Stomach (tissue), 4 donors: ENCODE data around the gene ADARB2.

Source experiments
- POLR2AphosphoS5 ChIP-seq, 3 donors: sonication (generic); formaldehyde crosslinking; IDR thresholded peaks; one replicate each; pipeline ENCODE4 v1.6.1; 2016; ENCODE audit warnings: antibody characterized with exemption in 3 of 3
- TF ChIP-seq, protein P1 (sequence below), 7 experiments: fragments of 450-650 bp in 4 of 7; fragments of 200-600 bp in 3 of 7; sonication (generic) in 3 of 7; IDR thresholded peaks; one replicate each; pipeline ENCODE4 v1.5.1; 2016 to 2019; ENCODE audit warnings: antibody characterized with exemption in 7 of 7, control low read depth in 2 of 7, mild to moderate bottlenecking in 1 of 7

DNA sequence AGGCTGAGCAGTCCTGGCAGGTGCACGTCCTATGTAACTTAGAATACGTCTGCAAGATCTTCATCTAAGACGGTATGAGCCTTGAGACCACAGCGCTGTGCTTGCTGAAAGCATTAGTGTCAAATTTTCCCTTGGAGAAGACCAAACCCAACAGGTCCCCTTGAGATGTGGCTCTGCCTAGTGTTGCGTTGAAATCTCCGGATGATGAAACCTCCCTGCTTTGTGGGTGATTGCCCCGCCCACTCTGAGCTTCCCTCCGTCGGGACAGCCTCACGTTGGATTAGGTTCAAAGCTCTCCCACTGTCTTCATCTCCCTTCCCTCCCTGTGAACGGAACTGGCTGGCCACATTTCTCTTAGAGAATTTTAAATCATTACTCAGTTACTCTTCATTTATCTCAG, 102.0 kb downstream of the ADARB2 start:
- TF ChIP-seq POLR2AphosphoS5 (IDR thresholded peaks at IDR 0.05): no peak
- TF ChIP-seq, protein P1, sequence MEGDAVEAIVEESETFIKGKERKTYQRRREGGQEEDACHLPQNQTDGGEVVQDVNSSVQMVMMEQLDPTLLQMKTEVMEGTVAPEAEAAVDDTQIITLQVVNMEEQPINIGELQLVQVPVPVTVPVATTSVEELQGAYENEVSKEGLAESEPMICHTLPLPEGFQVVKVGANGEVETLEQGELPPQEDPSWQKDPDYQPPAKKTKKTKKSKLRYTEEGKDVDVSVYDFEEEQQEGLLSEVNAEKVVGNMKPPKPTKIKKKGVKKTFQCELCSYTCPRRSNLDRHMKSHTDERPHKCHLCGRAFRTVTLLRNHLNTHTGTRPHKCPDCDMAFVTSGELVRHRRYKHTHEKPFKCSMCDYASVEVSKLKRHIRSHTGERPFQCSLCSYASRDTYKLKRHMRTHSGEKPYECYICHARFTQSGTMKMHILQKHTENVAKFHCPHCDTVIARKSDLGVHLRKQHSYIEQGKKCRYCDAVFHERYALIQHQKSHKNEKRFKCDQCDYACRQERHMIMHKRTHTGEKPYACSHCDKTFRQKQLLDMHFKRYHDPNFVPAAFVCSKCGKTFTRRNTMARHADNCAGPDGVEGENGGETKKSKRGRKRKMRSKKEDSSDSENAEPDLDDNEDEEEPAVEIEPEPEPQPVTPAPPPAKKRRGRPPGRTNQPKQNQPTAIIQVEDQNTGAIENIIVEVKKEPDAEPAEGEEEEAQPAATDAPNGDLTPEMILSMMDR (IDR thresholded peaks at IDR 0.05): no peak
